ENCODE results near the gene ATXN2. TPM values are rescaled to one million over a fixed set of nuclear protein-coding genes. Genes with fewer than 3 reads are reported as not detected.

Gene ATXN2
- total and polyA plus RNA-seq, 9 of the 15 experiments (the other 6 are each of a cell fraction or from before 2014, with no cell fraction given), result 16.8 to 67.8 (median 29.3) TPM

- no peak for TF ChIP-seq ZNF407 (IDR thresholded peaks at IDR 0.05; ENCODE audit: low read depth)
- no peak for TF ChIP-seq UBTF (IDR thresholded peaks at IDR 0.05; ENCODE audit: borderline replicate concordance in 1 of 2, low read depth in 2 of 2, low read length in 2 of 2)
- no peak for TF ChIP-seq HNRNPLL (IDR thresholded peaks at IDR 0.05; ENCODE audit: low read depth, low read length, poor library complexity, severe bottlenecking)
- TF ChIP-seq MEF2D (tag; conservative IDR thresholded peaks at IDR 0.05; ENCODE audit: low read depth), result no peak
- peak; percentile 10 for TF ChIP-seq POLR2B (IDR thresholded peaks at IDR 0.05; ENCODE audit: low read depth, partially characterized antibody)
- TF ChIP-seq ZNF609 (CRISPR knock-in tag; IDR thresholded peaks at IDR 0.05; ENCODE audit: borderline replicate concordance), result no peak
- TF ChIP-seq MLX (CRISPR knock-in tag; conservative IDR thresholded peaks at IDR 0.05), result no peak
- TF ChIP-seq MAFK (IDR thresholded peaks at IDR 0.05; ENCODE audit: low read length), result no peak
- TF ChIP-seq EZH2 (IDR thresholded peaks at IDR 0.05; ENCODE audit: borderline replicate concordance, low read depth, low read length), result no peak
- no peak for TF ChIP-seq ZSCAN29 (IDR thresholded peaks at IDR 0.05)
- TF ChIP-seq ARNT (IDR thresholded peaks at IDR 0.05), result no peak
Measured at GRCh38 chr12:111444314-111444924, 154.7 kb downstream of the ATXN2 start (continued).

Data from K562 (cell line).